ENCODE data around the gene IFNA8.
"Not testable (repeated sequence)": the region's sequence is repeated elsewhere in the genome, so short reads cannot be mapped to it uniquely, and the experiment has no call there.

IFNA8 gene

DNA sequence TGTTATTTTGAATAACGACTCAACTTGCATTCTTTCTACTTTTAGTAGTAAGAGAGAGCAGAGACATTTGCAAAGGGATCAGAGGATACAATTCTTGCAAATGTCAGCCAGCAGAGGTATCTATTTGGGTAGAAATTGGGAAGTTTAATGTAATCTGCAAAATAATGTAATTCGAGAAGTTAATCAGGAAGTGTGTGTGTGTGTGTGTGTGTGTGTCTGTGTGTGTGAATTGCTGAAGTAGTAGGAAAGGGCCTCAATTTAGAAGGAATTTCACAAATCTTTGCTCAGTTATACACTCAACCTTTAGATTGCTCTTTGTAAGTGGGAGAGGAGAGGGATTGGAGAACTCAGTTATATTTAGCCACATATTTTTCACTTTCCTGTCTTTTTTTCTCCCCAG lies 20.3 kb downstream of the IFNA8 start:
- DNase-seq: no peak

DNA sequence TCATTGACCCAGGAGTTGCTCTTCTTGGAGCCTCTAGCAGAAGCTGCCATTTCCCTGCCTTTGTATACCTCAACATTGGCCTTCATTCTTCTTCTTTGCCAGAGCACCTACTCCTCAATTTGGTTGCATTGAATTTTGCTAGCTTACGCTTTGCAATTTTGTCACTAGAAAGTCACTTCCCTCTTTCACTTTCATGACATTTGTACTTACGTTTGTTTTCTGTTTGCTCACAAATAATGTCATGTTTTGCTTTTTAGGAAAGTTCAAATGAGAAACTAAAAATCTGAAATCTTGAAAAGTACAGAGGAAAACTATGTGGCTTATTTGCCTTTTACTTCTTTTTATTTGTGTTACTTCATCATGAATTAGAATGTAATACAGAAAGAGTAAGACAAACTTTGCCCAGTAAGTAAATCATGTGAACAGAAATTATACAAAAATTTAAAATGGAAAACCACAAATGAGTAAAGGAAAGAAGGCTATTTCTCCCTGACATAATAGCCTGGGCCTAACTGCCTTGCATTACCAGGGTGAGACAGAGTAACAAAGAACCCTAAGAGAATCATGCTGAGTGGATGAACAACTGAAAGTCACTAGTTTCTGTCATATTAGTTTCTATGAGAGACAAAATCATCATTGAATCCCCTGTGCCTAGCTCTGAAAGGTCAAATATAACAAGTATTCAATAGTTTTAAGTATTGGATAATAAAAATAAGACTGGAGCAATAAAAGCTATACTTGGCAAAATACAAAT lies 23.9 kb downstream of the IFNA8 start:
- DNase-seq: no peak

GRCh38 chr9:21434202-21435014 lies 25.5 kb downstream of the IFNA8 start:
- peak; percentile 61 for DNase-seq

- not testable (repeated sequence) for DNase-seq
These were observed 26.1 kb downstream of the IFNA8 start for GRCh38 chr9:21435015-21435383.

DNA sequence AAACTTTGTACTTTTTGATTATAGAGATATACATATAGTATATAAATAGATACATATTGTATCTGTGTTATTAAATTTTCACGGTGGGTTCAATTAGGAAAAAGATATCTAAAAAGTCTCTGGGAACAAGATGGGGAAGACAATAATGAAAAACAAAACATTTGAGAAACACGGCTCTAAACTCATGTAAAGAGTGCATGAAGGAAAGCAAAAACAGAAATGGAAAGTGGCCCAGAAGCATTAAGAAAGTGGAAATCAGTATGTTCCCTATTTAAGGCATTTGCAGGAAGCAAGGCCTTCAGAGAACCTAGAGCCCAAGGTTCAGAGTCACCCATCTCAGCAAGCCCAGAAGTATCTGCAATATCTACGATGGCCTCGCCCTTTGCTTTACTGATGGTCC lies 31.2 kb downstream of the IFNA8 start, which contains the start of gene IFNA1:
IFNA1 (plus strand) TSS at position 301 of the 400 bp plus-strand sequence; CDS start at position 370, 69 bp downstream.
- no peak for DNase-seq

GRCh38 chr9:21443849-21444625 lies 35.1 kb downstream of the IFNA8 start:
- DNase-seq: no peak

GRCh38 chr9:21449312-21449711 lies 40.4 kb downstream of the IFNA8 start:
- peak; percentile 12 for DNase-seq

DNA sequence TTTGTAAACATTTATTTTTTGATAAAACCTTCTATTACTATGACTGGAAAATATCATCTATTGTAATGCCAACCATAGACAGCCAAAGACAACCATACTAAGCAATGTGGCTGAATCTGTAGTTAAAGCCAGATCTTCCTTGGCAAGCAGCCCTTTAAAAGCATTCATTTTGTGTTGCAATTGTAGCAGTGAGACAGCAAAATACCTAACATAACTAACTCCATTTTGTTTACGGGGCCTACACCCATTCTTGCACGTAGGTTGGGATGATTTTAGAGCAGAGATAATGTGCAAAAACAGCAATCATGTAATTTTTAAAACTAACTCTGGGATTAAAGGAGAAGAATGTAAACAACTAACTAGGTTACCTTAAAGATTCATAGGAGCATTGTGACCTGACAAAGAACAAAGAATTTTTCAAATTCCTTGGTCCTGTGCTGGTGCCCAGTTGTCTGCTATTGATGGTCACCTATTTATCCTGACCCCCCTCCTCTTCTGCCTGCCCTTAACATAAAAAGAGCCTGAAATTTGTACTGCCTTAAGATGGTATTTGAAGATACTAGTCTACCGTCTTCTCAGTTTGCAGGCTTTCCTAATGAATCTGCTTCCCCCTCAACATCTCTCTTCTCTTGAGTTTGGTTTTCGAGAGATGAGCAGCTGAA lies 41.9 kb downstream of the IFNA8 start:
- DNase-seq: no peak

- no peak for DNase-seq
These were observed 43.8 kb downstream of the IFNA8 start for GRCh38 chr9:21452681-21453080.

GRCh38 chr9:21454149-21454548 lies 45.2 kb downstream of the IFNA8 start:
- peak; percentile 31 for DNase-seq

DNA sequence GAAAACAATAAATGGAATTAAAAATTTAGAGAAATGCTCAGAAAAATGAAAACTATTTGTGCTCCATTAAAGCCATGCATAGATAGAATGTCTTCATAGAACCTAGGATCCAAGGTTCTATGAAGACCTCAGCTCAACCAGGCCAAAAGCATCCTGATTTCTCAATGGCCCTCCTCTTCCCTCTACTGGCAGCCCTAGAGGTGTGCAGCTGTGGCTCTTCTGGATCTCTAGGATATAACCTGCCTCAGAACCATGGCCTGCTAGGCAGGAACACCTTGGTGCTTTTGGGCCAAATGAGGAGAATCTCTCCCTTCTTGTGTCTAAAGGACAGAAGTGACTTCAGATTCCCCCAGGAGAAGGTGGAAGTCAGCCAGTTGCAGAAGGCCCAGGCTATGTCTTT lies 46.4 kb downstream of the IFNA8 start:
- DNase-seq: peak; percentile 39

All from EL (cell line).